KG1 (cell line): ENCODE results near the gene TRIM46.

ENCODE experiments used
- DNase-seq: peaks from one replicate; lab custom pipeline; 2025; lab: John Stamatoyannopoulos, UW

The TRIM46 gene

GRCh38 chr1:155172732-155173477, 744 bp upstream of the TRIM46 start, which contains the start of gene KRTCAP2:
Gene KRTCAP2 (minus strand): TSS chr1:155173304. CDS start chr1:155173224, 80 bp downstream.
- DNase-seq = peak; percentile 85

DNA sequence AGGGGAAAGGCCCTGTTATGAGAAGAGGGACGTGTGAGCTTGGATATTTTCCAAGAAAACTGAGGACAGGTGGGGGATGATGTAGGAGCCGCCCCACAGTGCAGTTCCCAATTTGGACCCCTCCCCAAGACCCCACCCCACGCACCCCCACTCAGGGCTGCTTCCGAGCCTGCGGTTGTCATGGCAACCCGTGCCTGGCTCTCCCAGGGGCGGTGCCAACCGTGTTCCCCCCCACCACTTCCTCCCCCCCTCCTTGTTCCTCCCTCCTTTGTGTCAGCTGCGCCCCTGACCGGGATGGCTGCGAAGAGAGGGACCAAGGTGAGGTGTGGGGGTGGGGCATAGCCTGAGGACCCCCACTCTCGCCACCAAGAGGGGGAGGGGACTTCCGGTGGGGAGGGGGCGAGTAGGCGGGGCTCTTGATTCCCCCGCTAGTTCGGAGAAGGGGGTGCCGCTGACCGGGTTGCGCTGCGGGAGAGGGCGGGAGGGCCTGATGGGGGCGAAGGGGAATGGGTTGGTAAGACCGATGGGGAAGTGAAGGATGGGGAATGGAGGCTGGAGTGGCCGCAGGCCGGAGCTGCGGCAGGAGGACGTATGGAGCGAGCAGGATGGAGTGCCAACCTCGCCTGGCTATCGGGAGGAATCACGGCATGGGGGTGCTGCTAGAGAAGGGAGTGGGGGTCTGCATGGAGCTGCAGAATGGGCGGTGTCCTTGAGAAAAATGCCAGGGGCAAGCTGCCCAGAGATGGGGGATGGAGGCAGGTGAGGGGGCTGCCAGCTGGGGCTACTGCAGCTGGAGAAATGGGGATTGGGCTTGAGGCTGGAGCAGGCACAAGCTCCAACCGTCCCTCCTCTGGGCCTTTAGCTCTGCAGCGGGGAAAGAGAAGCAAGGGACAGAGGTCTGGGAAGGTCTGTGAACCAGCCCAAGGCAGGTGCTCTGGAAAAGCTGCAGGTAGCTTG, 953 bp downstream of the TRIM46 start:
- no peak for DNase-seq

DNA sequence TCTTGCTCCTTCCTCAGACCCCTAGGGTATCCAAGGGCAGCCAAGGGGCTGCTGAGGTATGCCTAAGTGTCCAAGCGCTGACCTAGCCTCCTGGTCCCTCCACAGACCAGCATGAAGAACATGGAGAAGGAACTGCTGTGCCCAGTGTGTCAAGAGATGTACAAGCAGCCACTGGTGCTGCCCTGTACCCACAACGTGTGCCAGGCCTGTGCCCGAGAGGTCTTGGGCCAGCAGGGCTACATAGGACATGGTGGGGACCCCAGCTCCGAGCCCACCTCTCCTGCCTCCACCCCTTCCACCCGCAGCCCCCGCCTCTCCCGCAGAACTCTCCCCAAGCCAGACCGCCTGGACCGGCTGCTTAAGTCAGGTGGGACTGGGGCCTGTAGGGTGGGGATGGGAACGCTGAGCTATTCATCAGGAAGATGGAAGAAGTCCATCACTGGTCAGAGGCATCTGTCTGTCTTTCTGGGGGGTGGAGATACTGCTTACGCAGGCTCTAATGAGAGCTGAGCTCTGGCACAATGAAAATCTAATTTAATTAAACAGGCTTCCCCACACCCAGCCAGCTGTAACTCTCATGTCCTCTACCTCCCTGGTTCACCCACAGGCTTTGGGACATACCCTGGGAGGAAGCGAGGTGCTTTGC, 1.8 kb downstream of the TRIM46 start:
- no peak for DNase-seq

- DNase-seq = no peak
Measured at GRCh38 chr1:155175927-155176371, 2.3 kb downstream of the TRIM46 start.

- peak; percentile 79 for DNase-seq
Measured at GRCh38 chr1:155176544-155177071, 3.0 kb downstream of the TRIM46 start.

DNA sequence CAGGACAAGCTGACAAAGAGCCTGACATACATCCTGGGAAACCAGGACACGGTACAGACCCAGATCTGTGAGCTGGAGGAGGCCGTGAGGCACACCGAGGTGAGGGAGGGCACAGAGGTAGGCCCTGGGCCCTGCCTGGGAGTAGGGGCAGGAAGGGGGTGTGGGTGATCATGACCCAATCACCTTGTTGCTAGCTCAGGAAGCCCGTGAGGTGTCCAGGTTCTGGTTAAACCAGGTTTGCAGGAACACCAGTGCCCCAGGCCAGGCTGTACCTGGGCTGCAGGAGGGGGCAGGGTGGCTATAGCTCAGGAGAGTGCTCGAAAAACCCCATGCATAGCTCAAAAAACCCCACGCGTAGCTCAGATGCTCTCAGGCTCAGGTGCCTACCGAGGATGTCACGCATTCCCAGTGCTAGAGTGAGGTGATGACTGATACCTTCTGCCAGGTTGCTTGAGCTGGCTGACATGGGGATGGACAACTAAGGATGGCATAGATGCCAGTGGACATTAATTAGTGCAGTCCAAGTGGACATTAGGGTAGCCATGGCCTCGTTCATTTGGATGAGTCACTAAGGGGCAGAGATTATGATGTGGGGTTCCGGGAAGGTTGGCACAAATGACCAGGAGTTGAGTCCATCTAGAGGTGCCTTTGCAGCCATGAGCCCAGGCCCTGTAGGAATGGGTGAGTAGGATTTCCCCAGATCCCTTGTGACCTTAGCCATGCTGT, 3.7 kb downstream of the TRIM46 start:
- DNase-seq = no peak

DNA sequence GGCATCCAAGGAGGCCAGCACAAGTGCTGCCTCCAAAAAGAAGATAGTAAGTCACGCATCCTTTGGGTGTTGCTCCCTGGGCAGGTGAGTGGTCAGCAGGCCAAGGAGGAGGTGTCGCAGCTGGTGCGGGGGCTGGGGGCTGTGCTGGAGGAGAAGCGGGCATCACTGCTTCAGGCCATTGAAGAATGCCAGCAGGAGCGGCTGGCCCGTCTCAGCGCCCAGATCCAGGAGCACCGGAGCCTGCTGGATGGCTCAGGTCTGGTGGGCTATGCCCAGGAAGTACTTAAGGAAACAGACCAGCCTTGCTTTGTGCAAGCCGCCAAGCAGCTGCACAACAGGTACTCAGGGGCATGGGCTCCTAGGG, 4.3 kb downstream of the TRIM46 start:
- DNase-seq = no peak

DNA sequence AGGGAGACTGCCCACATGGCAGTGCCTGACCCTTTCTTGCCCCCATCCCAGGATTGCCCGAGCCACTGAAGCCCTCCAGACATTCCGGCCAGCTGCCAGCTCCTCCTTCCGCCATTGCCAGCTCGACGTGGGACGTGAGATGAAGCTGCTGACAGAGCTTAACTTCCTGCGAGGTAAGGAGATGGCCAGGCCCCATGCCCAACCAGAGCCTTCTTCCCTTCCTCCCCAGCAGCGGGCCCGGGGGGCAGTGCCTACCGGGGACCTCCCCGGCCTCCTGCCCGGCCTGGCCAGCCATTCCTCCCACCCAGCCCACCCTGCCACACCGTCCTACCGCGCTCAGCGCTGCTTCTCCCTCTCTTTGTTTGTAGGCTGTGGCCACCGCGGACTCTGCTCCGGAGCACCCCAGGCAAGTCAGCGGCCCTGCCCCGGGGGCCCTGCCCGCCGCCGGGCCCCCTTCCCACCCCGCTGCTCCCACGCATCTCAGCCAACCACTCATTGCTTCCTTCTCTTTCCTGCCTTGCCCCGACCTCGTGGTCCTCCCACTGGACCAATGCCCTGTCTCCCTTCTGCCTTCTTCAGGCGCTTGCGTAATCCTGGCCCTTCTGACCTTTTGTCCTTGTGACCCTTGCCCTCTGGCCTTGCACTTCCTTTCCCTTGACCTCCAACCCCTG, 4.9 kb downstream of the TRIM46 start:
- DNase-seq = no peak

- DNase-seq = no peak
Measured at GRCh38 chr1:155179112-155180031, 5.7 kb downstream of the TRIM46 start.

- no peak for DNase-seq
Measured at GRCh38 chr1:155181371-155182051, 7.9 kb downstream of the TRIM46 start.

DNA sequence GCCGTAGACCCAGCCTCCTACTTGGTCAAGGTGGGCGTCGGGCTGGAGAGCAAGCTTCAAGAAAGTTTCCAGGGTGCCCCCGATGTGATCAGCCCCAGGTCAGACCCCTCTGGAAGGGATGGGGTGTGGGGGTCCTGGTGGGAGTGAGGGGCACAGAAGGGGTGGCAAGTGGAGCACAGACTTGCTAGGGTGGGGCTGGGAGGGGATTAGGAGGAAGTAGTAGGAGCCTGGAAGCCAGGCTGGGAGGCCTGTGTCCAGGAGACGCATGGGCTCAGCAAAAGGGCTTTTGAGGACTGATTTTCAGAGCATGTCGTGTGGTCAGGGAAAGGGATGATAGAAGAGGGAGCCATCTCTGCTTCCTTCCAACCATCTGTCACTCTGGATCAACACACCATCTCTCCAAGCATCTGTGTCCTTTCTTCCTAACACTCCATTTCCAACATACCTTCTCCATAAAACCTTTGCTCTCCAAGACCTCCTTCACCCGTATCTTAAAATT, 8.5 kb downstream of the TRIM46 start:
- DNase-seq = no peak

DNA sequence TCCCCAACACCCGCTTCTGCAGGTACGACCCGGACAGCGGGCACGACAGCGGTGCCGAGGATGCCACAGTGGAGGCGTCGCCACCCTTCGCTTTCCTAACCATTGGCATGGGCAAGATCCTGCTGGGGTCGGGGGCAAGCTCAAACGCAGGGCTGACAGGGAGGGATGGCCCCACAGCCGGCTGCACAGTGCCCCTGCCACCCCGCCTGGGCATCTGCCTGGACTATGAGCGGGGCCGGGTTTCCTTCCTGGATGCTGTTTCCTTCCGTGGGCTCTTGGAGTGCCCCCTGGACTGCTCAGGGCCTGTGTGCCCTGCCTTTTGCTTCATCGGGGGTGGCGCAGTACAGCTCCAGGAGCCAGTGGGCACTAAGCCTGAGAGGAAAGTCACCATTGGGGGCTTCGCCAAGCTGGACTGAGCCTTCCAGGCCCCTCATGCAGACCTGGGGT, 10.1 kb downstream of the TRIM46 start:
- no peak for DNase-seq

- DNase-seq = no peak
Measured at GRCh38 chr1:155184351-155184811, 10.7 kb downstream of the TRIM46 start.

DNA sequence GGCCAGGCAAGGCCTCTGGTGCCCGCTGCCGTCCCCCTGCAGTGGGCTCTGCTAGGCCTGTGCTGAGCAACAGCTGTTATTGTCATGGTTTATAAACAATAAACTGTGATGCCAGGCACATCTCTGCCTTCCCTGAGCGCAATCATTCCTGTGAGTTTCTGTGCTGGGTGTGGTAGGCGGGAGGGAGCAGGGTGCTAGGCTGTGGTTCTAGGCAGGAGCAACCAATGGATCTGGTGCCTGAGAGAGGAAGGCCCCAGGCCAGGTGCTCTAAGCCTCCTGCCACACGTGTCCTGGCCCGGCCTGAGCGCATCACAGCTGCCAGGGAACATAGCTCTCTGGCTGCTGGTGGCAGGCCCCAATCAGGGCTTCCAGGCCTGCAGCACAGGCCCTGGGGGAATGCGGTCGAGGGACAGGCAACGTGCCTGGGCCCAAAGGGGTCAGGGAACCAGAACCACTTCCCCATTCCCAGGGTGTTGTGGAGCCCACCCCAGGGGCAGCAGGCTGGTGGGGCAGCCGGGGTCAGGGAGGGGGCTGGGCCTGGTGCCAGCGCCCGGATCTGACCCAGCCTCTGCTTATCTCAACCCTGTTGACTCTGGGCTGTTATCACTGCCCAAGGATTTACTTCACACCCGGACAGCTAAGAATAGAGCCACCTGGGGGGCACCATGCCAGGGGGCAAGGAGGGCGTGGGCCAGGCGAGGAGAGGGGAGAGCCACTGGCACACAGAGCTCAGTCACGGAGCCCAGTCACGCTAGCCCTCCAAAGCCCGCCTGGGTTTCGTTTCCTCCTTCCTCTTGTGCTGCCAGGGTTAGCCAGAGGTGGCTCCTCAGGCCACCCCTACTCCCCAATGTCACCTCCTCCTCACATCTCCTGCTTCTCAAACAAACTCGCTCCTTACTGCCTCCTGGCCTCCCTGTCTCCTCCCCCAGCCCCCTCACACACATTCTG, 11.5 kb downstream of the TRIM46 start:
- no peak for DNase-seq

- no peak for DNase-seq
Measured at GRCh38 chr1:155185783-155186066, 12.1 kb downstream of the TRIM46 start.

DNA sequence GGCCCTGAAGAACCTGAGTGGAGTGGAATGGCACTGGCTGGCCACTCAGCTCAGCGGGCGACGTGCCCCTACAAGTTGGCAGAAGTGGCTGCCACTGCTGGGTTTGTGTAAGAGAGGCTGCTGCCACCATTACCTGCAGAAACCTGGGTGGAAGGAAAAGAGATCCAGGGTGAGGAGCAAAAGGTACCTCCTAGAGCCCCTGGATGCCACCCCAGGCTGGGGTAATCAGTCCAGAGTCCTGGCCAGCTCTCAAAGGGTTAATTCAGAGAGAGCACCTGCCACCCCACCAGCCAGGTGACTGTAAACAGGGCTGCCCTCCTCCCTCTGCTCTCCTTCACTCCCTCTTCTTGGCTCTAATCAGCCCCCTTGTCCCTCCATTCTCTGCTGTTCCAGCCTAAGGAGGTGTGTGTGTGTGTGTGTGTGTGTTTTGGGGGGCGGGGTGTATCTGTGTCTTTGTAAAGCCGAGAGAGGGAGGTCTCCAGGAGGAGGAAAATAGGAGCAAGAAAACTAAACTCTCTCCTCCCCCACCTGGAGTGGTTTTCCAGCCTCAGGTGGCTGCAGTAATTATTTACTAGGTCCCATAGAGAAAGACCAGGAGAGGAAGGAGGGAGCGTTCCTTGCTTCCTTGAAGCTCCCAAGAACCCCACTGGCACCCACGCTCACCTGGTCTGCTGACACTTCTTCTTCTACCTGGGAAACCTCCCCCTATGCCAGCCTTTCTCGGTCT, 12.6 kb downstream of the TRIM46 start:
- DNase-seq = no peak

DNA sequence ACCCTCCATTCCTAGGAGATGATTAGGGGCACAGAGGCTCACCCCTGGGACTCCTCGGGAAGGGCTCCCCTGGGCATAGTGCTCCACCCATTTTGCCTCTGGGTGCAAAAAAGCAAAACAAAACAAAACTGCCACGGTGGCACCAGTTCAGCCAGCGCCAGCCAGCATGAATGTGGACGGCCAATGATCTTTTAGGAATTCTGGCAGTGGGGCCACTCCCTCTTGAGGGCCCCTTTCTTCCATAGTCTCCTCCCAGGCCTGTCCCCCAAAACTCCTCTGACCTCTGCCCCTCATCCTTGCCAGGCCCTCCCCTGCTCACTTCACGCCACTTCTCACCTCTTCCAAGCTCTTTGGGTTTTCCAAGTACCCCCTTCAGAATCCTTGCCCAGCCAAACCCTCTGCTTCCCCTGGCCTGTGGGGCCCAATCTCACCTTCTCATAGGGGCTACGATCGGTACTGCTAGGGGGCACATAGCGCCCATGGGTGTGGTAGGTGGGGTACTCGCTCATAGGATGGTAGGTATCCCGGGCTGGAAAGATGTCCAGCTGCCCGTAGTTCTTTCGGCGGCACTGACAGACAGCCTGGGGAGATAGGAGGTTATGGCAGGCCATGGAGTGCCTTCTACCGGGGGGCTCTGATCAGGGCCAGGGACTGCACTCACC, 13.3 kb downstream of the TRIM46 start:
- no peak for DNase-seq
